Activated naive CD8-positive, alpha-beta T cell treated with anti-CD3 and anti-CD28 coated beads, Interleukin-2, amount 50 U/mL, for 24 hours (primary cell): ENCODE measurements around the gene AFMID.
"Not testable (repeated sequence)": the region's sequence is repeated elsewhere in the genome, so short reads cannot be mapped to it uniquely, and the experiment has no call there.

Experiments
- ATAC-seq: fragments of 150-1000 bp; cut with Tn5 transposase; one replicate; pipeline ENCODE4 v1.10.0; 2021
- DNase-seq: peaks from one replicate; pipeline ENCODE4 v3.0.0; 2021
- H3K27ac Mint-ChIP-seq: one replicate; pipeline ENCODE4 v1.8.0; 2021; ENCODE audit warnings: mild to moderate bottlenecking, mixed read lengths
- H3K27me3 Mint-ChIP-seq: one replicate; pipeline ENCODE4 v1.8.0; 2021; ENCODE audit warnings: mixed read lengths
- H3K36me3 Mint-ChIP-seq: one replicate; pipeline ENCODE4 v1.8.0; 2021; ENCODE audit warnings: low read depth, mixed read lengths
- H3K4me1 Mint-ChIP-seq: one replicate; pipeline ENCODE4 v1.8.0; 2021; ENCODE audit warnings: mixed read lengths
- H3K4me3 Mint-ChIP-seq: one replicate; pipeline ENCODE4 v1.8.0; 2021; ENCODE audit warnings: mild to moderate bottlenecking, moderate library complexity, mixed read lengths
- H3K9me3 Mint-ChIP-seq: one replicate; pipeline ENCODE4 v1.8.0; 2021; ENCODE audit warnings: mixed read lengths

Gene AFMID

DNA sequence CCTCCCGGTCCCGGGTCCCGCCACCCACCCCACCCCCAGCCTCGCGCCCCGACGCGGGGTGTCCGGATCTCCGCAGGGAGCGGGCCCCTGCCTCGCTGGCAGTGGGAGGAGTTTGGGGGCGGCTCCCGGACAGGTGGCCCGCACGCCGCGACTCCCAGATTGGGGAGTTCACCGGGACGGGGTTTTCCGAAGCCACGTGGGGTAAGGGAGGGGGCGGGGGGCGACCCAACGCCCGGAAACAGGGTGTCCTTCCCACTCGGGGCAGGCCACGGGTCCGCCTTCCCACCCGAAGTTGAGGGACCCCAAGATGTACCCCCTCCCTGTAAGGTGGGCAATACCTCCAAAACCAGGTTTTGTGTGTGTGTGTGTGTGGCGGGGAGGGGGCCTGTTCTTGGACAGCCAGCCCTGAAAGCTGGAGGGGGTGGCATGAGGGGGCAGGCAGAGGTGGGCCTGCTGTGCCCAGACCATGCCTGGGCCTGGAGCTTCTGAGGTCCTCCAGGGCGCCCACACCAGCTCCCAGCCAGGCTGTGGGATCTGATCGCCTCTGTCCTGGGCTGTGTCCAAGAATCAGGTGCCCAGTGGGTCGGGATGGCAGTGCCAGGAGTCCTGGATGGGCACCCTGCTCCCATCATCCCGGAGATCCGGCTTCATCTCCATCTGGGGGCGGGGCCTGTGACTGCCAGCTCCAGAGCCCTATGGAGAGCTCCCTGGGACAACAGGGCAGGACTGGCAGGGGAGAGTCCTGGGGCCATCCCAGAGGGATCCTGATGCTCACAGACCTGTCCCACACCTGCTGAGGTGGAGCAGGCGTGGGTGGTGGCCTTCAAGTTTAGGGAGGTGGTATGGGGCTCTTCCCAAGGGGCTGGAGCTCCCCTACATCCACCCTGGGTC, 18.0 kb upstream of the AFMID start:
- Mint-ChIP-seq H3K27ac (peak overlapping the region; percentile 64), H3K36me3 (peaks cover 25% of the 10 kb centered on the region), H3K27me3 (no peaks in the 10 kb centered on the region), H3K9me3 (no peaks in the 10 kb centered on the region), H3K4me1 (peaks cover 43% of the 10 kb centered on the region), H3K4me3 (peak overlapping the region; percentile 78)
- DNase-seq (peak; percentile 73), ATAC-seq (peak; percentile 9)

DNA sequence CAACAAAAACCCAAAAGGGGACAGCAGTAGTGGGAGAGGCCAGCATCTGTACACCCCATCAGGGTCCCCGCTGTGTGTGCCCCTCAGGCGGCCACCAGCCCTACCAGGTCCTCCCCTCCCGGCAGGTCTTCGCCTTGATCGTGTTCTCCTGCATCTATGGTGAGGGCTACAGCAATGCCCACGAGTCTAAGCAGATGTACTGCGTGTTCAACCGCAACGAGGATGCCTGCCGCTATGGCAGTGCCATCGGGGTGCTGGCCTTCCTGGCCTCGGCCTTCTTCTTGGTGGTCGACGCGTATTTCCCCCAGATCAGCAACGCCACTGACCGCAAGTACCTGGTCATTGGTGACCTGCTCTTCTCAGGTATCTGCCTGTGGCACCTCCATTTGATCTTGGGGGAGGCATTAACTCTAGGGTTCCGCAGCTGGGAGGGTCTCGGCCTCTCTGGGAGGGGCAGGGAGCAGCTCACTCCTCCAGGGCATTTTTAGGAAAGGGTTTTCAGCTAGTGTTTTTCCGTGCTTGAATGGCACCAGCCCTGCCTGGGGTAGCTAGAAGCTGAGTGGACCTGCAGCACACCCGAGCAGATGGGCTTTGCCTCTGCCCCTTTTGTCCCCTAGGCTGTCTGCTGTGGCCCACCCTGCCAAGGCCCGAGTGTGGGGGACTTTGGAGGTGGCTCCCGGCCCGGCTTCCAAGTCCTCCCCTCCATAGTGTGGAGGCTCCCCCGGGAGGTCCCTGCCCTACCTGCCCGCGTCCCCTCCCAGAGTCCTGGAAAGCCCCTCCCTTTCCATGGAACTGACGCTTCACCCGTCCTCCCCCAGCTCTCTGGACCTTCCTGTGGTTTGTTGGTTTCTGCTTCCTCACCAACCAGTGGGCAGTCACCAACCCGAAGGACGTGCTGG, 16.2 kb upstream of the AFMID start:
- ATAC-seq (no peak), DNase-seq (no peak)
- Mint-ChIP-seq H3K27me3 (no peaks in the 10 kb centered on the region), H3K36me3 (peaks cover 31% of the 10 kb centered on the region), H3K27ac (peak overlapping the region; percentile 75), H3K9me3 (no peaks in the 10 kb centered on the region), H3K4me1 (peaks cover 46% of the 10 kb centered on the region), H3K4me3 (peak overlapping the region; percentile 78)

DNA sequence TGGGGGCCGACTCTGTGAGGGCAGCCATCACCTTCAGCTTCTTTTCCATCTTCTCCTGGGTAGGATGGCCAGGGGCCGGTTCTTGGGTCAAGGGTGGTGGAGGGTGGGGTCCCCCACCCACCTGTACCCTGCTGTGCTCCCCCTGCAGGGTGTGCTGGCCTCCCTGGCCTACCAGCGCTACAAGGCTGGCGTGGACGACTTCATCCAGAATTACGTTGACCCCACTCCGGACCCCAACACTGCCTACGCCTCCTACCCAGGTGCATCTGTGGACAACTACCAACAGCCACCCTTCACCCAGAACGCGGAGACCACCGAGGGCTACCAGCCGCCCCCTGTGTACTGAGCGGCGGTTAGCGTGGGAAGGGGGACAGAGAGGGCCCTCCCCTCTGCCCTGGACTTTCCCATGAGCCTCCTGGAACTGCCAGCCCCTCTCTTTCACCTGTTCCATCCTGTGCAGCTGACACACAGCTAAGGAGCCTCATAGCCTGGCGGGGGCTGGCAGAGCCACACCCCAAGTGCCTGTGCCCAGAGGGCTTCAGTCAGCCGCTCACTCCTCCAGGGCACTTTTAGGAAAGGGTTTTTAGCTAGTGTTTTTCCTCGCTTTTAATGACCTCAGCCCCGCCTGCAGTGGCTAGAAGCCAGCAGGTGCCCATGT, 15.4 kb upstream of the AFMID start:
- Mint-ChIP-seq H3K4me3 (peak overlapping the region; percentile 54), H3K27ac (peak overlapping the region; percentile 75), H3K36me3 (peaks cover 33% of the 10 kb centered on the region), H3K4me1 (peaks cover 51% of the 10 kb centered on the region)
- H3K27me3 Mint-ChIP-seq, H3K9me3 Mint-ChIP-seq, ATAC-seq, DNase-seq: not testable (repeated sequence)

DNA sequence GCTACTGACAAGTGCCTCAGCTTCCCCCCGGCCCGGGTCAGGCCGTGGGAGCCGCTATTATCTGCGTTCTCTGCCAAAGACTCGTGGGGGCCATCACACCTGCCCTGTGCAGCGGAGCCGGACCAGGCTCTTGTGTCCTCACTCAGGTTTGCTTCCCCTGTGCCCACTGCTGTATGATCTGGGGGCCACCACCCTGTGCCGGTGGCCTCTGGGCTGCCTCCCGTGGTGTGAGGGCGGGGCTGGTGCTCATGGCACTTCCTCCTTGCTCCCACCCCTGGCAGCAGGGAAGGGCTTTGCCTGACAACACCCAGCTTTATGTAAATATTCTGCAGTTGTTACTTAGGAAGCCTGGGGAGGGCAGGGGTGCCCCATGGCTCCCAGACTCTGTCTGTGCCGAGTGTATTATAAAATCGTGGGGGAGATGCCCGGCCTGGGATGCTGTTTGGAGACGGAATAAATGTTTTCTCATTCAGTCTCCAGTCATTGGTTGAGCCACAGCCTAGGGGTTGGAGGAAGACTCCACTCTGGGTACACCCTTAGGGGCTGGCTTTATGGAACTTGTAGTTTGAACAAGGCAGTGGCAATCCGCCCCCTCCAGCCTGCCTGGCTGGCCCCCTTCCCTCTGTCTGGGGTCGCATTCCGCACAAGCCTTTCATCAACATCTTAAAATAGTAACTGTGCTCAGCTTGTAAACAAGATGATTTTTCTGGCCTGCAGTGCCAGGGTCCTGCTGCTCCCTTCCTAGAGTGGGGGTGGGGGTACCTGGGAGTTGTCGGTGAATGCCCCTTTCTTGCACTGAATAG, 14.7 kb upstream of the AFMID start:
- no peak for ATAC-seq
- Mint-ChIP-seq H3K9me3 (no peaks in the 10 kb centered on the region), H3K4me3 (peak overlapping the region; percentile 54), H3K27me3 (no peaks in the 10 kb centered on the region), H3K36me3 (peaks cover 33% of the 10 kb centered on the region), H3K4me1 (peaks cover 57% of the 10 kb centered on the region), H3K27ac (peak overlapping the region; percentile 80)
- DNase-seq, result peak; percentile 18

DNA sequence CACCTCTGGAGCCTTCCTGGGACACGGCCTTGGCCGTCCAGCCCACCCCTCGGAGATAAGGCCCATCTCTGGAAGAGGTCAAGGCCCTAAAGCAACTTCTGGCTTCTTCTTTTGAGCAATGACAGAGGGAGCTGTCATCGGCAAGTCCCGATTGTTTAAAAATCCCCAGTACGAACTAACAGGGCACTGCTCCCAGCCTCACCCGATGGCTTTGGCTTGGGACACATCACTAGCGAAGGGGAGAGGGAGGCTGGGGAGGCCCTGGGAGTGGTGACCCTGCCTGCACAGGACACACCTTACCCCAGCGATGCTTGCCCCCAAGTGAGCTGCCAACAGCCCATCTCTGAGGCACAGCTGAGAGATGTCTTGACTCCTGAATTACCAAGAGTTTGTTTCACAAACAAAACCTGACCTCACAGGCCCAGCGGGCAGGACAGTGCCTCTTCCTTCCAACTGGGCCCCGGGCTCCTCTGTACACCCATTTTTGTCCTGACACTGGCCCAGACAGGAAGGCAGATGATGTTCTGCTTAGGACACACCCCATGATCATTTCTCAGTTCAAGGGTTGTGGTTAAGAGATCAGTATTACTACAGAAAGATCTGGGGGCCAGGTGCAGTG, 14.0 kb upstream of the AFMID start:
- ATAC-seq (peak; percentile 11), DNase-seq (no peak)
- Mint-ChIP-seq H3K4me3 (peak overlapping the region; percentile 32), H3K36me3 (peaks cover 33% of the 10 kb centered on the region), H3K9me3 (no peaks in the 10 kb centered on the region), H3K4me1 (peaks cover 57% of the 10 kb centered on the region), H3K27me3 (no peaks in the 10 kb centered on the region), H3K27ac (peak overlapping the region; percentile 80)

DNA sequence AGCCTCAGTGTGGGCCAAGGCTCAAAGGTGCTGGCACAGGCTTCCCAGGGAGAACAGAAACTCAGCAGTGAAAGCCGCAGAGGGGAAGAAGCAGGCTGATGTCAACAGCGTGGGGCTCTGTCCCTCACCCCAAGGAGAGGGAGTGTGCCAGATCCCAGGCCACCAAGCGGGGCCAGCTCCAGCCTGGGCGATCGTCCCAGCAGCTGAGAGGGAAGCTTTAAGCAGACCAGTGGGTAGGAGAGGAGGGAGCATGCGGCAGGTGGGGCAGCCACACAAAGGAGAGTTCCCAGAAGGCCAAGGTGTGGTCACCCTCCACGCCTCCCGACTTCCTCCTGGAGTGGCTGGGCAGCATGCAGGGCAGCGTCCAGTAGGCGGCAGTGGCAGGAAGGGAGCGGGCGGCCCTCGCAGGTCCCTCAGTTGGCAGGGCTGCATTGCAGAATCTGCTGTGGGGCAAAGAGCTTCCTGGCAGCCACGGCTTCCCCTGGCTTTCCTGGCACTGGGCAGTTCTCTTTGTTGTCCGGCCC, 12.8 kb upstream of the AFMID start:
- Mint-ChIP-seq H3K27ac (peak overlapping the region; percentile 22), H3K4me3 (no peak overlapping the region), H3K27me3 (no peaks in the 10 kb centered on the region), H3K9me3 (no peaks in the 10 kb centered on the region), H3K36me3 (peaks cover 39% of the 10 kb centered on the region), H3K4me1 (peaks cover 57% of the 10 kb centered on the region)
- DNase-seq, result no peak
- ATAC-seq, result no peak

DNA sequence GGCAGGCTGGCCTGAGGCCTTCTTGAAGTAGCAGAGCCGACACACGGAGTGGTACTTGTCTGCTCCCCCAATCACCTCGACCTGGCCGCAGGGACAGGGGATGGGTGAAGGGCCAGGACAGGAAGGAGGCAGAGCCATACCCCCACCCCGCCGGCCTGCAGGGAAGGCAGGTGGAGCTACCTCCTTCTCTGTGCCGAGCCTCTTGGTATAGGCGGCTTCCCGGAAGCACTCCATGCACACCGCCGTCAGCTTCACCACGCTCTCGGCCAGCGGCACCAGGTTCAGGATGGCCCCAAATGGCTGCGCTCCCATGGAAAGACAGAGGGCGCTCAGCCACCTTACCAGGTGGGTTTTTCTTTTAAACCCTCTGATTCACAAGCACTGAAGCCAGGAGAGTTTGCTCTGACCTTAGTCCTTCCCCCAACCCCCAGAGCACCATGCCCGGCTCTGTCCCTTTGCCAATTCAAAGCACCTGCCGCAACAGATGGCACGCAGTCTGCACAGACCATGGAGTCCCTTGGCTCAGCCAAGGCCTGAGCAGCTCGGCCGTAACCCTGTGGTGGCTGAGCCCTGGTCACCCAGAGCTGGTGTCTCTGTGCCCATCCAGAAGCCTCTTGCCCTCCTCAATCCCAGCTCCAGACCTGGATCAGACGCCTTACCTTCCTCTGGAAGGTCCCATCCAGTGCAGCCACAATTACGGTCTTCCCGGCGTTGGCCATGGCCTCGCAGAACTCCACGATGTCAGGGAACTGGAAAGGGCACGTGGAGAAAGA, 12.1 kb upstream of the AFMID start:
- H3K27ac Mint-ChIP-seq, result no peak overlapping the region
- DNase-seq, result no peak

DNA sequence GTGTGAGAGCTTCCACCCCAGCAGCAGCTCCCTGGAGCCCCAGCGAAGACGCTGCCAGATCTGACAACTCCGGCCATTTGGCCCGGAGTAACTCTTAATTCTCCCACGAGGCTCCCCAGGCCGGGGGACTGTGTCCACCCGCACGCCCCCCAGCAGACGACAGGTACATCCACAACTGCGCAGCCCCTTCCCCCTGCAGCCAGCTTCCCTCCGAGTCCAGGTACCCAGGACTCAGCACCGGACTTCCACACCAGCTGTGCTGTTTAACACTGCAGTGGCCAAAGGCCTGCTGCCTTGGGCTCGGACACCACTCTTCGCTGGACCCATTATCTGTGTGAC, 11.6 kb upstream of the AFMID start:
- Mint-ChIP-seq H3K27ac (no peak overlapping the region), H3K9me3 (no peaks in the 10 kb centered on the region), H3K4me1 (peaks cover 61% of the 10 kb centered on the region), H3K4me3 (no peak overlapping the region), H3K36me3 (peaks cover 51% of the 10 kb centered on the region), H3K27me3 (no peaks in the 10 kb centered on the region)
- no peak for ATAC-seq
- no peak for DNase-seq

More for the DNA sequence above, 12.1 kb upstream of the AFMID start:
- no peaks in the 10 kb centered on the region for H3K27me3 Mint-ChIP-seq
- ATAC-seq, result no peak
- H3K36me3 Mint-ChIP-seq, result peaks cover 46% of the 10 kb centered on the region
- no peak overlapping the region for H3K4me3 Mint-ChIP-seq
- peaks cover 58% of the 10 kb centered on the region for H3K4me1 Mint-ChIP-seq
- H3K9me3 Mint-ChIP-seq, result no peaks in the 10 kb centered on the region

DNA sequence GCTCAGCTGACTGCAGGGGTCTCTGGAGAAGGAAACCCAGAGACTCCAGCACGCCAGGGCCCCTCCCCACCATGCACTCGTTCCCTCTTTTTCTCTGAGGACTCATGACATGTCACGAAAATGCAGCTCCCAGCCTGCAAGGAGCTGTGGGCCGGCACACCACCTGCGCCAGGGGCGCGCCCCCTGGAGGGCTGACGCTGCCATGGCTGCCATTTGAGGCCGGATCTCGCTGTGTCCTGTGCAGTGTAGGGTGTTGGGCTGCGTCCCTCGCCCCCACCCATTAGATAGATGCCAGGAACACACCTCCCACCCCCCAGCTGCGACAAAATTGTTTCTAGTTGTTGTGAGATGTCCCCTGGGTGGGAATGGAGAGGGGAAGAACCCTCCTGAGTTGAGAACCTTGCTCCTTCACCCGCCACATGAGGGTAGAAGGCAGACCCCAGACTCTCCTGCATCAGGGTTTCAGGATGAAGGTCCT, 10.6 kb upstream of the AFMID start:
- Mint-ChIP-seq H3K4me3 (no peak overlapping the region), H3K27ac (no peak overlapping the region), H3K4me1 (peaks cover 54% of the 10 kb centered on the region), H3K27me3 (no peaks in the 10 kb centered on the region), H3K9me3 (no peaks in the 10 kb centered on the region), H3K36me3 (peaks cover 57% of the 10 kb centered on the region)
- DNase-seq, result peak; percentile 82
- peak; percentile 79 for ATAC-seq

DNA sequence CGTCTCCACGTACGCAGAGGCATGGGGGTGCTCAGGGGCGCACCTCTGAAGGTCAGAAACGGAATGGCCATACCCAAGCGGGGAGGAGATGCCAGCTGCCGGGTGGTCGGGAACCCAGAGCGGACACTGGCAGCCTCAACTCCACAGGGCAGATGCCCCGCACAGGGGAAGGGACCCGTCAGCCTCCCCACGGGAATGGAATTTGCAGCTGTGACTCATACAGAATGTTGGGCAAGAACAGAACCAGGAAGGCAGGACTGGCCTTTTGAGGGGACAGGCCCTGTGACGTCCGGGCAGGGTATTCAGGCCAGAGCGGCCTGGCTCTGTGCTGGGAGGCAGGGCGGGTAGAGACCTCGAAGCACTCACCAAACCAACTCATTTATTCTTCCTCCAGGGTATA, 7.8 kb upstream of the AFMID start:
- Mint-ChIP-seq H3K9me3 (no peaks in the 10 kb centered on the region), H3K4me3 (no peak overlapping the region), H3K4me1 (peaks cover 26% of the 10 kb centered on the region), H3K27me3 (no peaks in the 10 kb centered on the region), H3K36me3 (peaks cover 49% of the 10 kb centered on the region), H3K27ac (no peak overlapping the region)
- no peak for DNase-seq
- ATAC-seq, result no peak

DNA sequence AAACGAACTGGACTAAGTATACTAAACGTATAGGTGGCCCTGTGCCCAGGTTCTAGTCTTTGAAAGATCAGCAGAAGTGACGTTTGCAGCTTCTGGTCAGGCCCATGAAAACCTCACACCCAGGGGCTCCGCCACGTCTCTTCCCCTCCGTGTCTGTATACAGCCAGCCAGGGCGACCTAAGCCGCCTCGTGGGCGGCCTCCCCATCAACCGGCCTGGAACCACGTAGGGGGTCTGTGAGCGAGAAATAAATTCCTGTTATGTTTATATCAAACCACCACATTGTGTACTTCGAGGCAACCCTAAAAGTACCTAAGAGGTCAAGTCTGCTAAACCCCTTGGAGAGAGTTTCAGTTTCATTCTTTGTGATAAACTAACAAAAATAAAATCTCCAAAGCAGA, 7.1 kb upstream of the AFMID start:
- H3K27me3 Mint-ChIP-seq, result no peaks in the 10 kb centered on the region
- peaks cover 30% of the 10 kb centered on the region for H3K4me1 Mint-ChIP-seq
- no peak for DNase-seq
- H3K9me3 Mint-ChIP-seq, result no peaks in the 10 kb centered on the region
- H3K36me3 Mint-ChIP-seq, result peaks cover 54% of the 10 kb centered on the region
- ATAC-seq, result peak; percentile 17
- peak overlapping the region; percentile 52 for H3K27ac Mint-ChIP-seq
- H3K4me3 Mint-ChIP-seq, result peak overlapping the region; percentile 15

DNA sequence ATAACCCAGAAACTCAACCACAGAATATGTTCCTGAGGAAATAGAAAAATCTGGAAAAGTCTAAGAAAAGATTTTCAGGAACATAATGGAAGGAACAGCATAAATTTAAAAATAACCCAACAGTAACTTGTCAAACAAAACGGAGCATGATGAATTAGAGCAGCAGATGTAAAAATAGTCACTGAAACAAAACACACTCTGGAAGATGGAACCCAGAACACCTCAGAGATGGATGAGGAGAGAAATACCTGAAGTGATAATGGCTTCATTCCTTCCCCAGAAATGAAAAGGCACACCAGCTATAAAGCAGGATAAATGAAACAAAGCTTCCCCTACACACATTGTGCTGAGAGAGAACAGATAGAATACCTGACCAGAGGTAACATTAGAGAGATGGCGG, 6.7 kb upstream of the AFMID start:
- ATAC-seq (no peak), DNase-seq (no peak)
- peak overlapping the region; percentile 52 for H3K27ac Mint-ChIP-seq
- H3K9me3 Mint-ChIP-seq, result no peaks in the 10 kb centered on the region
- peaks cover 55% of the 10 kb centered on the region for H3K36me3 Mint-ChIP-seq
- H3K4me1 Mint-ChIP-seq, result peaks cover 34% of the 10 kb centered on the region
- peak overlapping the region; percentile 15 for H3K4me3 Mint-ChIP-seq
- H3K27me3 Mint-ChIP-seq, result no peaks in the 10 kb centered on the region

DNA sequence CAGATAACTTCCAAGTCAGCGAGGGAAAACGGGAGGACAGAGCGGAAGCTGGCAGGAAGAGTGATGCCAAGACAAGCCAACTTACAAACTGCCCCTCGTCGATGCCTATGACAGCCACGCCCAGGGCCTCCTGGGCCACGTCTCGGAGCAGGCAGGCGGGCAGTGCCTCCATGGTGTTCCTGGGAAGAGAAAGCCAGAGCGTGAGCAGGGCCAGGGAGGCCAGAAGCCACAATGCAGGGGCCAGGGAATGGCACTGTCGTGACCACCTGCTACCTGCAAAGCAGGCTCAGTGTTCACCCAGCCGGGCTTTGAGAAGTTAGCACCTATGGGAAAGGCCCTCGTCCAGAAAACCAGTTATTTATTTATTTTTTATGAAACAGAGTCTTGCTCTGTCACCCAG, 4.7 kb upstream of the AFMID start:
- Mint-ChIP-seq H3K36me3 (peaks cover 51% of the 10 kb centered on the region), H3K27ac (no peak overlapping the region)

More for the DNA sequence above, 4.7 kb upstream of the AFMID start:
- Mint-ChIP-seq H3K4me1 (peaks cover 30% of the 10 kb centered on the region), H3K27me3 (no peaks in the 10 kb centered on the region), H3K9me3 (no peaks in the 10 kb centered on the region), H3K4me3 (no peak overlapping the region)
- ATAC-seq (no peak), DNase-seq (no peak)
